ENCODE data around the gene PRKCA. TPM values are rescaled to one million over a fixed set of nuclear protein-coding genes. Genes with fewer than 3 reads are reported as not detected.

The PRKCA gene
- total and polyA plus RNA-seq, 9 donors = 9.1 to 67.6 (median 37.2) TPM

DNA sequence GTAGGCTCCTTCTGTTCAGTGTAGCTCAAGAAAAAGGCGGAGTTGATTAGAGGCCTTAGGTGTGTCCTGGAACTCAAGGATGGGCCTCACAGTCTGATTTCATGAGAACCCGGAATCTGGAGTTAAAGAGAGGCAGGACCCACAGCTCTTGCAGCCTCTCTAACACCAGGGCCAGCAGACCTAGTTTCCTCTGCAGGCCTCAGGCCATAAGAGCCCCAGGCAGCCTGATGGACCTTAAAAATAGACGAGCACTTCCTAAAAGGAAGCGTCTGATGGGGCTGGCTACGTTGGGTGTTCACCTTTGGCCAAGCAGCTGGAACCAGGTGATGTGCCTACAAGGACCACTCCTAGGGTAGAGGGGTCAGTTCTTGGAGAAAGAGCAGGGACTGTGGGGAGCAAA is 540.1 kb downstream of the PRKCA start:
- Histone ChIP-seq H3K4me1 (ENCODE audit: insufficient read depth) (no peaks in the 10 kb centered on the region), H3K4me3 (no peak overlapping the region), H3K27ac (no peak overlapping the region), H3K36me3 (no peaks in the 10 kb centered on the region), H3K9me3 (no peaks in the 10 kb centered on the region), H3K27me3 (no peaks in the 10 kb centered on the region)
- 83 to 86% (median 85%) methylated on average over 5 of the region's 5 CpGs for WGBS, 3 donors
- TF ChIP-seq, protein P1, sequence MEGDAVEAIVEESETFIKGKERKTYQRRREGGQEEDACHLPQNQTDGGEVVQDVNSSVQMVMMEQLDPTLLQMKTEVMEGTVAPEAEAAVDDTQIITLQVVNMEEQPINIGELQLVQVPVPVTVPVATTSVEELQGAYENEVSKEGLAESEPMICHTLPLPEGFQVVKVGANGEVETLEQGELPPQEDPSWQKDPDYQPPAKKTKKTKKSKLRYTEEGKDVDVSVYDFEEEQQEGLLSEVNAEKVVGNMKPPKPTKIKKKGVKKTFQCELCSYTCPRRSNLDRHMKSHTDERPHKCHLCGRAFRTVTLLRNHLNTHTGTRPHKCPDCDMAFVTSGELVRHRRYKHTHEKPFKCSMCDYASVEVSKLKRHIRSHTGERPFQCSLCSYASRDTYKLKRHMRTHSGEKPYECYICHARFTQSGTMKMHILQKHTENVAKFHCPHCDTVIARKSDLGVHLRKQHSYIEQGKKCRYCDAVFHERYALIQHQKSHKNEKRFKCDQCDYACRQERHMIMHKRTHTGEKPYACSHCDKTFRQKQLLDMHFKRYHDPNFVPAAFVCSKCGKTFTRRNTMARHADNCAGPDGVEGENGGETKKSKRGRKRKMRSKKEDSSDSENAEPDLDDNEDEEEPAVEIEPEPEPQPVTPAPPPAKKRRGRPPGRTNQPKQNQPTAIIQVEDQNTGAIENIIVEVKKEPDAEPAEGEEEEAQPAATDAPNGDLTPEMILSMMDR (IDR thresholded peaks at IDR 0.05) = no peak
- no peak for TF ChIP-seq POLR2A (IDR thresholded peaks at IDR 0.05)
- no peak for DNase-seq
- intact Hi-C loops (cut with DNase I) = no loop called here

DNA sequence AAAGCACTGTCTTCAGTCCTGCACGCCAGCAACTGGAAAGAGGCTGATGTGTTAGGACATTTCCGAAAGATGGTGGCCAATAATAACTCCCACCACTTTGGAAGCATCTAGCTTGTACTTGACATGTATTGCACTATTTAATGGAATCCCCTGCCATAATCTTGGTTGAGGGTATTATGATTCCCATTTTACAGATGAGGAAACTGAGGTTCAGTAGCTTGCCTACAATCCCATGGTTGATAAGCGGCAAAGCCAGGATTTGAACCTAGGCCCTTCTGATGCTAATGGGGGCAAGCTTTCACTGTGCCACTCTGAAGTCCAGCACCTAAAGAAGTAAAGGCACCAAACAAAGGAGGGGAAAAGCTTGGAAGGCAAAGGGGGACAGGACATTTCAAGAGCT is 540.5 kb downstream of the PRKCA start:
- Histone ChIP-seq H3K4me1 (ENCODE audit: insufficient read depth) (no peaks in the 10 kb centered on the region), H3K27ac (no peak overlapping the region), H3K4me3 (no peak overlapping the region), H3K36me3 (no peaks in the 10 kb centered on the region), H3K9me3 (no peaks in the 10 kb centered on the region), H3K27me3 (no peaks in the 10 kb centered on the region)
- WGBS, 3 donors = 89 to 94% (median 92%) methylated on average over 3 of the region's 3 CpGs
- TF ChIP-seq, protein P1 (IDR thresholded peaks at IDR 0.05) = no peak
- no peak for TF ChIP-seq POLR2A (IDR thresholded peaks at IDR 0.05)
- TF ChIP-seq EP300 (IDR thresholded peaks at IDR 0.05) = no peak
- no peak for DNase-seq
- intact Hi-C loops (cut with DNase I) = no loop called here

DNA sequence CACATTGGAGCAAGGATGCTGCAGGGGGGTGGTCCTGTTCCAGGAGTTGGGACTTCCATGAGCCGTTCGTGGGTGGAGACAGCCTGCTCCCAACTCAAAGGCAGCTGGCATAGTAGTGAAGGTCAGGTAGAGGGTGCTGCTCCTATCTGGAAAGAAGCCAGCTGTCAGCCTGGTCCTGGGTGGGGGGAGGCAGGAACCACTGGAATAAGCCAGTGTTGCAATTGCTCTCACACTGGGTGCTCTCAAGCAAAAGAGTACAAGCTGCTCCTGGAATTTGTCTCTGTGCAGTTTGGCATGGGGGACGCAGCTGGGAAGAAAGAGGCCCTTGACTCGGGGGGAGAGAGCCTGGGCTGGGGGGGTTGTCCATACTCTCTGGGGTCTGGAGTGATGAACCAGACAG is 541.2 kb downstream of the PRKCA start:
- Histone ChIP-seq H3K4me1 (ENCODE audit: insufficient read depth) (no peaks in the 10 kb centered on the region), H3K36me3 (no peaks in the 10 kb centered on the region), H3K9me3 (no peaks in the 10 kb centered on the region), H3K27me3 (no peaks in the 10 kb centered on the region), H3K4me3 (no peak overlapping the region), H3K27ac (no peak overlapping the region)
- 39 to 55% (median 47%) methylated on average over 4 of the region's 4 CpGs for WGBS, 3 donors
- intact Hi-C loops (cut with DNase I) = no loop called here
- TF ChIP-seq EP300 (IDR thresholded peaks at IDR 0.05) (no peak), POLR2A (IDR thresholded peaks at IDR 0.05) (no peak)
- TF ChIP-seq, protein P1 (IDR thresholded peaks at IDR 0.05) = no peak
- no peak for DNase-seq

DNA sequence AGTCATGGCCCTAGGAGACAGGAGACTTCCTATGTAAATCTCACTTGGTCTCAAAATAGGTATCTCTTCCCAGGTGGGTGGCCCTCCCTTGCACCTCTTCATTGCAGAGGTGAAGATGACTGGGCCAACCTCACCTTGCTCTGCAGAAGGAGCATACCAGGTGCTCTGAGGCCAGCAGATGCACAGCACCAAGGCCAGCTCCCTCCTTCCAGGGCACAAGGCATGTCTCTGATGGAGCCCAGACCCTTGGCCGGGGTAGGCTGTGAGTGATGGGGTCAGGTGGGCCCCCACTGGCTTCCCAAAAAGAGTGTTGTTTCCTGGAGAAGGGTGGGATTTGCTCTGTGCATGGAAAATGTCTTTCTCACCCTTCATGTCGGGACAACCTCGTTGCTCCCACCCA is 545.3 kb downstream of the PRKCA start:
- no peaks in the 10 kb centered on the region for H3K27me3 ChIP-seq
- TF ChIP-seq POLR2A (IDR thresholded peaks at IDR 0.05) (no peak), EP300 (IDR thresholded peaks at IDR 0.05) (no peak)
- TF ChIP-seq, protein P1 (IDR thresholded peaks at IDR 0.05) = no peak
- DNase-seq = no peak
- no peaks in the 10 kb centered on the region for H3K9me3 ChIP-seq
- H3K4me1 ChIP-seq (ENCODE audit: insufficient read depth) = no peaks in the 10 kb centered on the region
- H3K4me3 ChIP-seq = no peak overlapping the region
- intact Hi-C loops (cut with DNase I) = no loop called here
- no peak overlapping the region for H3K27ac ChIP-seq
- 57 to 84% (median 63%) methylated on average over 3 of the region's 3 CpGs for WGBS, 3 donors
- no peaks in the 10 kb centered on the region for H3K36me3 ChIP-seq

DNA sequence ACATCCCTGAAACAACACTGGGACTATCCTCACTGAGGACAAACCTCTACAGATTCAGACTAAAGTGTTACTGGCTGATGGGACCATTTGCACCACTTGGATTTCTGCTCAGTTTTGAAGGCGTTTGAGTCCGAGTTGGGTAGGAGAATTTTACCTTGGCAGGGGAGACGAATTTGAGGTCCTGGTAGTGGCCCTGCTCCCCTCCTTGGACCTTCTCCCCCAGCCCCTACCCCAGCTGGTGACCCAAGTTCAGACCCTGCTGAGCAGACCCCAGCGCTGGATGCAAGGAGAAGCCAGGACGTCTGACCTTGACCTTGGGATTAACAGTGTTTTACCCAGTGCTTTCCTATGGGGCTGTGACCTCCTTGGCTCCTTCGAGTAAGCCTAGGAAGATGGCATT is 546.1 kb downstream of the PRKCA start:
- Histone ChIP-seq H3K36me3 (no peaks in the 10 kb centered on the region), H3K4me1 (ENCODE audit: insufficient read depth) (no peaks in the 10 kb centered on the region), H3K4me3 (no peak overlapping the region), H3K27ac (no peak overlapping the region), H3K27me3 (no peaks in the 10 kb centered on the region), H3K9me3 (no peaks in the 10 kb centered on the region)
- WGBS, 3 donors = 71 to 75% (median 73%) methylated on average over 6 of the region's 6 CpGs
- no peak for DNase-seq
- intact Hi-C loops (cut with DNase I) = no loop called here
- TF ChIP-seq, protein P1 (IDR thresholded peaks at IDR 0.05) = no peak
- TF ChIP-seq EP300 (IDR thresholded peaks at IDR 0.05) = no peak
- no peak for TF ChIP-seq POLR2A (IDR thresholded peaks at IDR 0.05)

Measured in ovary (tissue), 9 donors.